SK-N-SH treated with all-trans-retinoic acid at 6 μM for 48 hours (cell line): ENCODE measurements around the gene JAKMIP1.

Source experiments
- TOX ChIP-seq: fragments of 250-450 bp; sonication (Bioruptor Pico); IDR thresholded peaks from 2 replicates; pipeline ENCODE4 v1.8.0; 2021; ENCODE audit warnings: mild to moderate bottlenecking, moderate library complexity, borderline replicate concordance
- ZFP3 ChIP-seq: fragments of 250-450 bp; sonication (Bioruptor Pico); IDR thresholded peaks from 2 replicates; pipeline ENCODE4 v1.5.0; 2020; ENCODE audit warnings: mild to moderate bottlenecking, moderate library complexity
- ZFP30 ChIP-seq: fragments of 450-650 bp; formaldehyde crosslinking; IDR thresholded peaks from 2 replicates; pipeline ENCODE4 v1.5.0; 2022; ENCODE audit warnings: mild to moderate bottlenecking, moderate library complexity

GRCh38 chr4:6010789-6011188, 189.6 kb downstream of the JAKMIP1 start:
- TF ChIP-seq ZFP30 (CRISPR knock-in tag) (no peak), TOX (no peak), ZFP3 (no peak)
